HCT116 (cell line): ENCODE measurements around the gene PEAK3. TPM values are rescaled to one million over a fixed set of nuclear protein-coding genes. Genes with fewer than 3 reads are reported as not detected.

Source experiments
- ATAC-seq: fragments of 200-7000 bp; cut with Tn5 transposase; 2 replicates; pipeline ENCODE4 v1.9.1; 2020; ENCODE audit warnings: mild to moderate bottlenecking, moderate library complexity
- BruUV-seq: library from RNA; stranded (reverse); fragments of 400-500 nt; replicated peaks from 2 replicates; lab custom pipeline; 2021; lab: Mats Ljungman, UMichigan
- CTCF ChIA-PET: fragments of 300-600 bp; sonication (Branson Sonifier 250); formaldehyde crosslinking; loops from one replicate; lab custom pipeline; 2021; ENCODE audit warnings: antibody characterized with exemption; lab: Charles Lee
- POLR2A ChIA-PET: fragments of 300-600, 350-600 bp; sonication (Branson Sonifier 250); formaldehyde crosslinking; loops from one replicate; lab custom pipeline; 2021; ENCODE audit warnings: antibody characterized with exemption; lab: Charles Lee
- RAD21 ChIA-PET, 2 experiments: fragments of 300-600 bp; sonication (Branson Sonifier 250); formaldehyde crosslinking; loops; one replicate each; lab custom pipeline; 2023; ENCODE audit warnings: low total read pairs in 2 of 2; ENCODE audit not compliant: uncharacterized antibody in 2 of 2, unreplicated experiment in 2 of 2, low non-redundant PET in 1 of 2; lab: Charles Lee
- DNase-seq: peaks from one replicate; pipeline ENCODE4 v3.0.0-alpha.2; 2010; ENCODE audit warnings: low read depth, low spot score
- H2AFZ ChIP-seq: fragments of 200-600 bp; shearing (Covaris generic), sonication (generic); 2 replicates; pipeline ENCODE4 v1.6.1; 2017; ENCODE audit warnings: low read depth, mixed run types, mixed read lengths, antibody characterized with exemption, low read length; ENCODE audit not compliant: poor library complexity, severe bottlenecking
- H3K27ac ChIP-seq: 2 replicates; pipeline ENCODE4 v1.5.1; 2012; ENCODE audit warnings: low read depth, low read length
- H3K27me3 ChIP-seq: fragments of 200-600 bp; sonication (generic); 2 replicates; pipeline ENCODE4 v1.6.1; 2016; ENCODE audit warnings: mixed run types, low read length, mixed read lengths; ENCODE audit not compliant: insufficient read depth
- H3K36me3 ChIP-seq, 2 experiments: fragments of 200-500 bp in 1 of 2; fragments of 200-600 bp in 1 of 2; sonication (Bioruptor generic) in 1 of 2; sonication (generic) in 1 of 2; 2 replicates each; pipeline versions ENCODE4 v1.5.1 to v1.6.1; 2014 to 2016; ENCODE audit warnings: low read length in 2 of 2, inconsistent platforms in 1 of 2, mixed read lengths in 1 of 2, mixed run types in 1 of 2; ENCODE audit not compliant: insufficient read depth in 2 of 2, control insufficient read depth in 1 of 2
- H3K4me1 ChIP-seq, 2 experiments: fragments of 200-600 bp in 1 of 2; sonication (generic) in 1 of 2; 2 replicates each; pipeline versions ENCODE4 v1.5.1 to v1.6.1; 2012 to 2017; ENCODE audit warnings: low read length in 2 of 2, inconsistent platforms in 1 of 2, mild to moderate bottlenecking in 1 of 2, mixed read lengths in 1 of 2, mixed run types in 1 of 2, moderate library complexity in 1 of 2; ENCODE audit not compliant: insufficient read depth in 2 of 2, control insufficient read depth in 1 of 2
- H3K4me2 ChIP-seq: fragments of 200-600 bp; sonication (generic); 2 replicates; pipeline ENCODE4 v1.6.1; 2017; ENCODE audit warnings: mixed run types, low read length, mixed read lengths
- H3K4me3 ChIP-seq, 2 experiments: fragments of 200-600 bp in 1 of 2; sonication (generic) in 1 of 2; replicated peaks in 1 of 2; 2 replicates each; pipeline ENCODE4 v1.5.1; 2011 to 2016; ENCODE audit warnings: low read length in 2 of 2, control low read depth in 1 of 2, low read depth in 1 of 2, mild to moderate bottlenecking in 1 of 2, mixed read lengths in 1 of 2, mixed run types in 1 of 2
- H3K79me2 ChIP-seq: fragments of 200-600 bp; sonication (generic); 2 replicates; pipeline ENCODE4 v1.6.1; 2017; ENCODE audit warnings: mild to moderate bottlenecking, mixed run types, low read length, moderate library complexity, mixed read lengths; ENCODE audit not compliant: insufficient read depth
- H3K9ac ChIP-seq: fragments of 200-600 bp; sonication (generic); 2 replicates; pipeline ENCODE4 v1.6.1; 2016; ENCODE audit warnings: low read length, mixed read lengths
- H3K9me2 ChIP-seq: fragments of 200-600 bp; sonication (generic), shearing (Covaris generic); 2 replicates; pipeline ENCODE4 v1.6.1; 2017; ENCODE audit warnings: mixed run types, mild to moderate bottlenecking, moderate library complexity; ENCODE audit not compliant: insufficient read depth
- H3K9me3 ChIP-seq, 2 experiments: fragments of 200-500 bp in 1 of 2; fragments of 200-600 bp in 1 of 2; sonication (Bioruptor generic) in 1 of 2; sonication (generic) in 1 of 2; 2 replicates each; pipeline ENCODE4 v1.6.1; 2014 to 2017; ENCODE audit warnings: low read length in 2 of 2, mixed read lengths in 2 of 2, inconsistent platforms in 1 of 2, low read depth in 1 of 2, mild to moderate bottlenecking in 1 of 2, mixed run types in 1 of 2, moderate library complexity in 1 of 2; ENCODE audit not compliant: control insufficient read depth in 1 of 2, insufficient read depth in 1 of 2
- H4K20me1 ChIP-seq: fragments of 200-600 bp; sonication (generic), shearing (Covaris generic); 2 replicates; pipeline ENCODE4 v1.6.1; 2017; ENCODE audit warnings: mixed run types, mild to moderate bottlenecking, moderate library complexity; ENCODE audit not compliant: insufficient read depth
- ATF3 ChIP-seq: IDR thresholded peaks from 2 replicates; pipeline ENCODE4 v1.6.1; 2012
- CBX3 ChIP-seq: IDR thresholded peaks from 2 replicates; pipeline ENCODE4 v1.6.1; 2012; ENCODE audit warnings: low read depth
- ELF1 ChIP-seq: IDR thresholded peaks from 2 replicates; pipeline ENCODE4 v1.6.1; 2012; ENCODE audit warnings: low read depth, borderline replicate concordance
- EZH2phosphoT487 ChIP-seq: fragments of 200-600 bp; IDR thresholded peaks from 2 replicates; pipeline ENCODE4 v1.6.1; 2018; ENCODE audit warnings: antibody characterized with exemption, borderline replicate concordance
- FOSL1 ChIP-seq: IDR thresholded peaks from 2 replicates; pipeline ENCODE4 v1.6.1; 2012; ENCODE audit warnings: low read depth
- RAD21 ChIP-seq: IDR thresholded peaks from 2 replicates; pipeline ENCODE4 v1.6.1; 2012; ENCODE audit warnings: low read depth, mild to moderate bottlenecking
- SIN3A ChIP-seq: IDR thresholded peaks from 2 replicates; pipeline ENCODE4 v1.6.1; 2012; ENCODE audit warnings: low read depth
- SP1 ChIP-seq: IDR thresholded peaks from 2 replicates; pipeline ENCODE4 v1.6.1; 2012; ENCODE audit warnings: low read depth
- SRF ChIP-seq: IDR thresholded peaks from 2 replicates; pipeline ENCODE4 v1.6.1; 2012; ENCODE audit warnings: low read depth
- TCF7L2 ChIP-seq: IDR thresholded peaks from 2 replicates; pipeline ENCODE4 v1.7.0; 2011; ENCODE audit warnings: borderline replicate concordance, inconsistent platforms; ENCODE audit not compliant: insufficient read depth, insufficient read length; ENCODE audit errors: extremely low read depth
- YY1 ChIP-seq: IDR thresholded peaks from 2 replicates; pipeline ENCODE4 v1.6.1; 2011; ENCODE audit warnings: low read length, low read depth, moderate library complexity, mild to moderate bottlenecking; ENCODE audit not compliant: insufficient replicate concordance; ENCODE audit errors: extremely low read depth
- ZNF274 ChIP-seq: fragments of 200-500 bp; sonication (Bioruptor generic); IDR thresholded peaks from 2 replicates; pipeline ENCODE4 v1.6.1; 2014; ENCODE audit warnings: mild to moderate bottlenecking, low read depth, low read length, inconsistent platforms
- intact Hi-C: fragments of 100-400 bp; cut with micrococcal nuclease; formaldehyde crosslinking; loops from 2 replicates; pipeline ENCODE4 v1.10.0; 2022
- total RNA-seq: library from RNA; stranded (reverse); gene quantifications from one replicate; pipeline ENCODE4 v1.2.1, GENCODE V29; 2021; ENCODE audit not compliant: unreplicated experiment
- TF ChIP-seq, protein P1 (sequence below): IDR thresholded peaks from 2 replicates; pipeline ENCODE4 v1.6.1; 2012; ENCODE audit warnings: low read depth

The PEAK3 gene
- total RNA-seq, 1 experiment from 2014 or later, result not detected

GRCh38 chr19:2305452-2306280, 23.7 kb upstream of the PEAK3 start:
- ATAC-seq, result no peak
- Histone ChIP-seq H3K9ac (no peak overlapping the region), H3K36me3 (no peaks in the 10 kb centered on the region), H3K9me2 (no peaks in the 10 kb centered on the region), H3K4me1 (peaks cover 7 to 12% of the 10 kb centered on the region in 2 experiments), H3K79me2 (no peaks in the 10 kb centered on the region), H3K4me3 (no peak overlapping the region), H2AFZ (no peak overlapping the region), H3K9me3 (no peaks in the 10 kb centered on the region), H3K27me3 (no peaks in the 10 kb centered on the region), H3K27ac (no peak overlapping the region), H4K20me1 (no peaks in the 10 kb centered on the region), H3K4me2 (no peak overlapping the region)
- POLR2A ChIA-PET, result no interaction called here
- TF ChIP-seq EZH2phosphoT487 (no peak), SP1 (no peak), SIN3A (no peak), YY1 (no peak)
- DNase-seq, result no peak
- BruUV-seq, result no TSS peak
- CTCF ChIA-PET, result no interaction called here
- intact Hi-C loops, result no loop called here
- RAD21 ChIA-PET, result no interaction called here

- Histone ChIP-seq H3K79me2 (no peaks in the 10 kb centered on the region), H3K4me2 (no peak overlapping the region), H3K27ac (no peak overlapping the region), H3K4me1 (no peaks in the 10 kb centered on the region), H2AFZ (no peak overlapping the region), H4K20me1 (no peaks in the 10 kb centered on the region), H3K4me3 (no peak overlapping the region), H3K9ac (no peak overlapping the region), H3K36me3 (no peaks in the 10 kb centered on the region), H3K9me2 (no peaks in the 10 kb centered on the region), H3K27me3 (no peaks in the 10 kb centered on the region), H3K9me3 (no peaks in the 10 kb centered on the region)
- DNase-seq, result no peak
- ATAC-seq, result no peak
- intact Hi-C loops, result no loop called here
- POLR2A ChIA-PET, result no interaction called here
- BruUV-seq, result no TSS peak
- CTCF ChIA-PET, result no interaction called here
- RAD21 ChIA-PET, result no interaction called here
- TF ChIP-seq ELF1 (no peak), SRF (no peak), YY1 (no peak), TCF7L2 (no peak), SIN3A (no peak), ZNF274 (no peak), CBX3 (no peak), FOSL1 (no peak), ATF3 (no peak), EZH2phosphoT487 (no peak), RAD21 (no peak)
- TF ChIP-seq, protein P1, sequence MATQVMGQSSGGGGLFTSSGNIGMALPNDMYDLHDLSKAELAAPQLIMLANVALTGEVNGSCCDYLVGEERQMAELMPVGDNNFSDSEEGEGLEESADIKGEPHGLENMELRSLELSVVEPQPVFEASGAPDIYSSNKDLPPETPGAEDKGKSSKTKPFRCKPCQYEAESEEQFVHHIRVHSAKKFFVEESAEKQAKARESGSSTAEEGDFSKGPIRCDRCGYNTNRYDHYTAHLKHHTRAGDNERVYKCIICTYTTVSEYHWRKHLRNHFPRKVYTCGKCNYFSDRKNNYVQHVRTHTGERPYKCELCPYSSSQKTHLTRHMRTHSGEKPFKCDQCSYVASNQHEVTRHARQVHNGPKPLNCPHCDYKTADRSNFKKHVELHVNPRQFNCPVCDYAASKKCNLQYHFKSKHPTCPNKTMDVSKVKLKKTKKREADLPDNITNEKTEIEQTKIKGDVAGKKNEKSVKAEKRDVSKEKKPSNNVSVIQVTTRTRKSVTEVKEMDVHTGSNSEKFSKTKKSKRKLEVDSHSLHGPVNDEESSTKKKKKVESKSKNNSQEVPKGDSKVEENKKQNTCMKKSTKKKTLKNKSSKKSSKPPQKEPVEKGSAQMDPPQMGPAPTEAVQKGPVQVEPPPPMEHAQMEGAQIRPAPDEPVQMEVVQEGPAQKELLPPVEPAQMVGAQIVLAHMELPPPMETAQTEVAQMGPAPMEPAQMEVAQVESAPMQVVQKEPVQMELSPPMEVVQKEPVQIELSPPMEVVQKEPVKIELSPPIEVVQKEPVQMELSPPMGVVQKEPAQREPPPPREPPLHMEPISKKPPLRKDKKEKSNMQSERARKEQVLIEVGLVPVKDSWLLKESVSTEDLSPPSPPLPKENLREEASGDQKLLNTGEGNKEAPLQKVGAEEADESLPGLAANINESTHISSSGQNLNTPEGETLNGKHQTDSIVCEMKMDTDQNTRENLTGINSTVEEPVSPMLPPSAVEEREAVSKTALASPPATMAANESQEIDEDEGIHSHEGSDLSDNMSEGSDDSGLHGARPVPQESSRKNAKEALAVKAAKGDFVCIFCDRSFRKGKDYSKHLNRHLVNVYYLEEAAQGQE, result no peak
Measured at GRCh38 chr19:2303211-2303798, 21.3 kb upstream of the PEAK3 start.
